Measurements from ENCODE around the gene KCTD20.

KCTD20 gene

DNA sequence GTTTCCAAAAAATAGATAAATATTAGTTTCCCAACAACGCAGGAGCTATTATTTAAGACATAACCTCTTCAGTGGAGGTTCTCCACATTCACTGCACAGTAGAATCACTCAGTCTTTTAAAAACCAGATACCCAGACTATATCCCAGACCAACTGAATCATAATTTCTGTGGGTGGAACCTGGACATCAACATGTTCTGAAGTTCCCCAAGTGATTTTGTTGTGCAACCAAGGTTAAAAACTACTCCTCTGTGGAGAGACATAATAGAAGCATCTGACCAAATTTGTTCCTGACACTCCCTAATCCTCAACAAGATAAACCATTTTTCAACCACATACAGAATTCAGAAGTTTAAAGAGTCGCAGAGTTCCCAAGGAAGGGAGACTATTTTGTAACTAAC, 62.2 kb downstream of the KCTD20 start:
- TF ChIP-seq, protein P1, sequence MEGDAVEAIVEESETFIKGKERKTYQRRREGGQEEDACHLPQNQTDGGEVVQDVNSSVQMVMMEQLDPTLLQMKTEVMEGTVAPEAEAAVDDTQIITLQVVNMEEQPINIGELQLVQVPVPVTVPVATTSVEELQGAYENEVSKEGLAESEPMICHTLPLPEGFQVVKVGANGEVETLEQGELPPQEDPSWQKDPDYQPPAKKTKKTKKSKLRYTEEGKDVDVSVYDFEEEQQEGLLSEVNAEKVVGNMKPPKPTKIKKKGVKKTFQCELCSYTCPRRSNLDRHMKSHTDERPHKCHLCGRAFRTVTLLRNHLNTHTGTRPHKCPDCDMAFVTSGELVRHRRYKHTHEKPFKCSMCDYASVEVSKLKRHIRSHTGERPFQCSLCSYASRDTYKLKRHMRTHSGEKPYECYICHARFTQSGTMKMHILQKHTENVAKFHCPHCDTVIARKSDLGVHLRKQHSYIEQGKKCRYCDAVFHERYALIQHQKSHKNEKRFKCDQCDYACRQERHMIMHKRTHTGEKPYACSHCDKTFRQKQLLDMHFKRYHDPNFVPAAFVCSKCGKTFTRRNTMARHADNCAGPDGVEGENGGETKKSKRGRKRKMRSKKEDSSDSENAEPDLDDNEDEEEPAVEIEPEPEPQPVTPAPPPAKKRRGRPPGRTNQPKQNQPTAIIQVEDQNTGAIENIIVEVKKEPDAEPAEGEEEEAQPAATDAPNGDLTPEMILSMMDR (IDR thresholded peaks at IDR 0.05), result no peak

- TF ChIP-seq, protein P1 (IDR thresholded peaks at IDR 0.05), result no peak
Observed at GRCh38 chr6:36505744-36506534, 63.1 kb downstream of the KCTD20 start.

- TF ChIP-seq, protein P1 (IDR thresholded peaks at IDR 0.05), result no peak
Observed at GRCh38 chr6:36506611-36507010, 63.8 kb downstream of the KCTD20 start.

DNA sequence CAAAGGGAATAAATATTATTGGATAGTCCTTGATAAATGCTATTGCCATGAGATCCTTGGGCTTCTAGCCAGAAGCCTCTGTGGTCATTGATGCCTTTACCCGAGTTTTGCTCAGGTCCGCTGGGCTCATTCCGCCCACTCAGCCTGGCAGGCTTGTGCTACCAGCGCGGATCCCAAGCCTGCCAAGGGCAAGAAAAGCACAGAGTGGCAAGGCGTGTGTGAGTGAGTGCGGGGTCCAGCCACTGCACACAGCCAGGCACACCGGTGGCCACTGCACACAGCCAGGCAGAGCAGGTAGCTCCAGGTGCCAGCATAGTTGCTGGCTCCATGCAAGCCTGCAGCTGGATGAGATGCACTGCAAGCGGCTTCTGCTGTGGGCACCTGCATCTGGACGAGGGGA, 65.7 kb downstream of the KCTD20 start:
- TF ChIP-seq, protein P1 (IDR thresholded peaks at IDR 0.05), result no peak

DNA sequence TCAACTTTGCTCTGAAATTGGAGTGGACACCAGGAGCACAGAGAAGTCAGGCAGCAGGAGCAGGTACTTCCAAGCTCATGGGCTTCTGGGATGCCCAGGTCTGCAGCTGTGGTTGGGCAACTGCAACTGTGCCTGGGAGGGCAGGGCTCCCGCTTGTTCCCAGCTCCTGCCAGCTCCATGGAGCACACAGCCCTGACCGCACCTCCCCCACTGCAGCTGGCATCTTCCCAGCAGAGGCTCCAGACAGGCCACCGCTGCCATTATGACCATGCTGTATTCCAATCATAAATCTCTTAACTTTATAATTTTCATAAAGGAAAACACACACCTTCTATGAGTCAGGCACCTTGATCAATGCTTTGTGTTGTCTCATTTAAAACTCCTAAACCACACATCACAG, 67.6 kb downstream of the KCTD20 start:
- TF ChIP-seq, protein P1 (IDR thresholded peaks at IDR 0.05), result no peak

DNA sequence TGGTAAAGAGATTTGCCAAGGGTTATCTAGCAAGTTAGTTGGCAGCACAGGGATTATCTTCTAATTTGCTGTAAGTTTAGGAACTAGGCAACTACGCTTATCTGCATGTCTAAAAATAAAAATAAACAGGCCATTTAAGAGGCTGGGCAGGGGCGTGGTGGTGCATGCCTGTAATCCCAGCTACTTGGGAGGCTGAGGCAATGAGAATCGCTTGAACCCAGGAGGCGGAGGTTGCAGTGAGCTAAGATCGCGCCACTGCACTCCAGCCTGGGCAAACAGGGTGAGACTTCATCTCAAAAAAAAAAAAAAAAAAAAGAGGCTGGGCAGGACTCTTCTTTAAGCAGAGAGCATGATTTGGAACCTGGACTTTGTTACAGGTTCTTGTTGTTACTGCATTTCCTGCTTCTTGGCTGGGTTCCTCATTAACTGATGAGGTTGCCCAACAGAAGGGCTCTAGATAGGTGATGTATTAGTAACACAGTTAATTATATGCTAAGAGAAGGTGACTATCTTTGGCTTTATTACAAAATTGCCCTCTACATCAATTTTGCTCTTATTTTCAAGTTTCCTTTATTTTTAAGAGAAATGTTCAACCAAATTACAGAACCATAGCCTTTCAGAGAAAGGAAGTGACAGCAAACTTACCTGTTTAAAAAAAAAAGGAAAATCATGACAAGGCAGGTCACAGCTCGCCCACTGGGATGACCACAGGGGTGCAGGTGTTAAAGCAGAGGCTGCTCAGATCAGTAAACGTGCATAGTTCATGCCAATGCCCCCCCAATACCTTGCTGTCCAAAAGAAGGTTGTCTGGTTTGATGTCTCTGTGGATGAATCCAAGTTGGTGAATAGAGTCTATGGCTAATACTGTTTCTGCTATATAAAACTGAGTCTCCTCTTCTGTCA, 72.0 kb downstream of the KCTD20 start:
- TF ChIP-seq, protein P1 (IDR thresholded peaks at IDR 0.05), result no peak

DNA sequence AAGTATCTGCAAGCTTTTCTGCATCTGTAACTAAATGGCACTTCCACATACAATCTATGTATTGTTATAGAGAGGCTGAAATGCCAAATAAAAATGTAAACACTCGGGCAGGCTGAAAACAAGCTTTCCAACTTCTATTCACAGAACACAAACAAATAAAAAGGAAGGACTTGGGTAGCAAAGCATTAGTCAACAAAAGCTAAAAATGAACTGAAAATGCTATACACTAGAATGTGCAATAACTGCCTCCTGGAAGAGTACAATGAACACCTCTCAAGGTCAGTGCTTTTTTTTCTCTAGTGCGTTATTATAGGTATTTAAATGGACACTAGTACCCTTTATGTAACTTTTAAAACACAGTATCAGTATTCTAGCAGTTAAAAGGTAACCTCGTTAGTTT, 73.0 kb downstream of the KCTD20 start:
- TF ChIP-seq, protein P1 (IDR thresholded peaks at IDR 0.05), result no peak

Data from LNCAP (cell line).